HepG2 (cell line): ENCODE measurements around the gene TTYH1. TPM values are rescaled to one million over a fixed set of nuclear protein-coding genes. Genes with fewer than 3 reads are reported as not detected.
A peak's percentile ranks its signal among the peaks of the same experiment; 100 is the strongest.

Source experiments
- ARNT2 ChIP-seq: sonication (generic); formaldehyde crosslinking; IDR thresholded peaks from 2 replicates; pipeline ENCODE4 v1.8.0; 2022; ENCODE audit warnings: mild to moderate bottlenecking, low read depth, missing genetic modification reagents, moderate library complexity
- ELF1 ChIP-seq: sonication (generic); formaldehyde crosslinking; IDR thresholded peaks from 2 replicates; pipeline ENCODE4 v1.4.0; 2020; ENCODE audit warnings: missing genetic modification reagents
- FOXO1 ChIP-seq: sonication (generic); formaldehyde crosslinking; IDR thresholded peaks from 2 replicates; pipeline ENCODE4 v1.4.0; 2020; ENCODE audit warnings: missing genetic modification reagents
- MAF1 ChIP-seq: sonication (generic); formaldehyde crosslinking; IDR thresholded peaks from 2 replicates; pipeline ENCODE4 v1.5.0; 2020; ENCODE audit warnings: missing genetic modification reagents, borderline replicate concordance
- RFXAP ChIP-seq: sonication (generic); formaldehyde crosslinking; IDR thresholded peaks from 2 replicates; pipeline ENCODE4 v1.4.0; 2020; ENCODE audit warnings: missing genetic modification reagents, borderline replicate concordance
- SMYD3 ChIP-seq: sonication (generic); formaldehyde crosslinking; IDR thresholded peaks from 2 replicates; pipeline ENCODE4 v1.8.1; 2023; ENCODE audit warnings: mild to moderate bottlenecking, missing genetic modification reagents
- ZNF30 ChIP-seq: sonication (generic); formaldehyde crosslinking; IDR thresholded peaks from 2 replicates; pipeline ENCODE4 v1.5.0; 2020; ENCODE audit warnings: mild to moderate bottlenecking, missing genetic modification reagents
- ZNF484 ChIP-seq: sonication (generic); formaldehyde crosslinking; IDR thresholded peaks from 2 replicates; pipeline ENCODE4 v1.5.1; 2020; ENCODE audit warnings: mild to moderate bottlenecking, low read depth, missing genetic modification reagents, borderline replicate concordance
- ZNF550 ChIP-seq: sonication (generic); formaldehyde crosslinking; IDR thresholded peaks from 2 replicates; pipeline ENCODE4 v1.4.0; 2020; ENCODE audit warnings: mild to moderate bottlenecking, missing genetic modification reagents, borderline replicate concordance
- ZNF7 ChIP-seq: IDR thresholded peaks from 2 replicates; pipeline ENCODE4 v1.6.1; 2016; ENCODE audit warnings: missing biosample characterization, missing genetic modification reagents
- ZNF816 ChIP-seq: sonication (generic); formaldehyde crosslinking; IDR thresholded peaks from 2 replicates; pipeline ENCODE4 v1.8.0; 2022; ENCODE audit warnings: missing genetic modification reagents, mild to moderate bottlenecking, borderline replicate concordance
- polyA plus RNA-seq, 8 experiments: library from polyadenylated mRNA; depleted of rRNA in 3 of 8; stranded (reverse) in 7 of 8; unstranded in 1 of 8; fragments of >200 nt; fragmentation: Illumina TruSeq in 4 of 8; extraction: Trizol in 4 of 8; gene quantifications; 2 replicates each; pipeline versions ENCODE4 v1.2.1 to v1.2.3, GENCODE V29; 2011 to 2016; ENCODE audit warnings: low read depth in 4 of 8, missing spikeins in 1 of 8, mixed read lengths in 1 of 8; ENCODE audit not compliant: insufficient read depth in 1 of 8
- total RNA-seq, 5 experiments: library from RNA; depleted of rRNA; stranded (reverse); fragments of >200 nt; fragmentation: Illumina TruSeq; extraction: Trizol; gene quantifications; 2 replicates each; pipeline ENCODE4 v1.2.3, GENCODE V29; 2016; ENCODE audit warnings: low read depth in 1 of 5
- TF ChIP-seq, protein P1 (sequence below), 2 experiments: IDR thresholded peaks; 2 replicates each; pipeline ENCODE4 v1.6.1; 2011 to 2012; ENCODE audit warnings: low read length in 2 of 2, borderline replicate concordance in 1 of 2, low read depth in 1 of 2, mild to moderate bottlenecking in 1 of 2, moderate library complexity in 1 of 2
- TF ChIP-seq, protein P2 (sequence below): sonication (generic); formaldehyde crosslinking; conservative IDR thresholded peaks from 2 replicates; pipeline ENCODE4 v1.8.0; 2022; ENCODE audit warnings: mild to moderate bottlenecking, moderate library complexity, missing genetic modification reagents
- TF ChIP-seq, protein P3 (sequence below): sonication (generic); formaldehyde crosslinking; IDR thresholded peaks from 2 replicates; pipeline ENCODE4 v1.4.0; 2020; ENCODE audit warnings: missing genetic modification reagents
- TF ChIP-seq, protein P4 (sequence below): IDR thresholded peaks from 2 replicates; pipeline ENCODE4 v1.6.1; 2018; ENCODE audit warnings: missing genetic modification reagents, mild to moderate bottlenecking, missing compliant biosample characterization
- TF ChIP-seq, protein P5 (sequence below): sonication (generic); formaldehyde crosslinking; IDR thresholded peaks from 2 replicates; pipeline ENCODE4 v1.5.0; 2020; ENCODE audit warnings: missing genetic modification reagents, mild to moderate bottlenecking, borderline replicate concordance
- TF ChIP-seq, protein P6 (sequence below): sonication (generic); formaldehyde crosslinking; IDR thresholded peaks from 2 replicates; pipeline ENCODE4 v1.4.0; 2020; ENCODE audit warnings: mild to moderate bottlenecking, low read depth, missing genetic modification reagents

TTYH1 gene
- total and polyA plus RNA-seq, 2 of the 13 experiments (the other 11 are each of a cell fraction or from before 2014, with no cell fraction given) = 6.9 to 19.9 TPM

DNA sequence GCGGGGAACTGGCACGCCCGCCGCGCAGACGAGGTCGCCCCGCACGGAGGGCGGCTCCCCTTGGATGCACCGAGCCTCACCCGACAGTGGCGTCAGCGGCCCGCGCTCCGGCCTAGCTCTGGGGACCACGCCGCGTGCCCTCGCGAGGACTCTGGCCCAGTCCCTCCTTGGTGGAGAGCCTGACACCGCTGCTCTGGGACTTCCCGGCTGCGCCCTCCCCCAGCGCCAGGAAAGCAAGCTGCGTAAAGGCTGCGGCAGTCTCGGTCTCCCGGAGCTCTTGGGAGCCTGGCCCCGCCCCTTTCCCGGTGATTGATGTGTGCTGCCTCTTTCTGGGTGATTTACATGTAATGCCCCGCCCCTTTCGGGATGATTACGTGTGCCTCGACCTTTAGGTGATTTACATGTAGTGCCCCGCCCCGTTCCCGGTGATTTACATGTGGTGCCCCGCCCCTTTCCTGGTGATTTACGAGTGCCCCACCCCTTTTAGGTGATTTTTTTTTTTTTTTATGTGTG is 48.3 kb downstream of the TTYH1 start, which contains the start of gene LENG9 (continued):
- TF ChIP-seq, protein P1, sequence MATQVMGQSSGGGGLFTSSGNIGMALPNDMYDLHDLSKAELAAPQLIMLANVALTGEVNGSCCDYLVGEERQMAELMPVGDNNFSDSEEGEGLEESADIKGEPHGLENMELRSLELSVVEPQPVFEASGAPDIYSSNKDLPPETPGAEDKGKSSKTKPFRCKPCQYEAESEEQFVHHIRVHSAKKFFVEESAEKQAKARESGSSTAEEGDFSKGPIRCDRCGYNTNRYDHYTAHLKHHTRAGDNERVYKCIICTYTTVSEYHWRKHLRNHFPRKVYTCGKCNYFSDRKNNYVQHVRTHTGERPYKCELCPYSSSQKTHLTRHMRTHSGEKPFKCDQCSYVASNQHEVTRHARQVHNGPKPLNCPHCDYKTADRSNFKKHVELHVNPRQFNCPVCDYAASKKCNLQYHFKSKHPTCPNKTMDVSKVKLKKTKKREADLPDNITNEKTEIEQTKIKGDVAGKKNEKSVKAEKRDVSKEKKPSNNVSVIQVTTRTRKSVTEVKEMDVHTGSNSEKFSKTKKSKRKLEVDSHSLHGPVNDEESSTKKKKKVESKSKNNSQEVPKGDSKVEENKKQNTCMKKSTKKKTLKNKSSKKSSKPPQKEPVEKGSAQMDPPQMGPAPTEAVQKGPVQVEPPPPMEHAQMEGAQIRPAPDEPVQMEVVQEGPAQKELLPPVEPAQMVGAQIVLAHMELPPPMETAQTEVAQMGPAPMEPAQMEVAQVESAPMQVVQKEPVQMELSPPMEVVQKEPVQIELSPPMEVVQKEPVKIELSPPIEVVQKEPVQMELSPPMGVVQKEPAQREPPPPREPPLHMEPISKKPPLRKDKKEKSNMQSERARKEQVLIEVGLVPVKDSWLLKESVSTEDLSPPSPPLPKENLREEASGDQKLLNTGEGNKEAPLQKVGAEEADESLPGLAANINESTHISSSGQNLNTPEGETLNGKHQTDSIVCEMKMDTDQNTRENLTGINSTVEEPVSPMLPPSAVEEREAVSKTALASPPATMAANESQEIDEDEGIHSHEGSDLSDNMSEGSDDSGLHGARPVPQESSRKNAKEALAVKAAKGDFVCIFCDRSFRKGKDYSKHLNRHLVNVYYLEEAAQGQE (IDR thresholded peaks at IDR 0.05; ENCODE audit: borderline replicate concordance in 1 of 2, low read depth in 1 of 2, low read length in 2 of 2) = no peak
- TF ChIP-seq ZNF550 (no peak), SMYD3 (no peak), ZNF484 (no peak), ZNF30 (CRISPR knock-in tag) (no peak), ARNT2 (CRISPR knock-in tag) (no peak), ELF1 (CRISPR knock-in tag) (peak; percentile 23; the same call in 1 of the 2 replicates), ZNF816 (CRISPR knock-in tag) (no peak), ZNF7 (CRISPR knock-in tag) (no peak), FOXO1 (CRISPR knock-in tag) (peak; percentile 59; the same call in 1 of the 2 replicates), RFXAP (no peak), MAF1 (no peak)
- TF ChIP-seq, protein P2, sequence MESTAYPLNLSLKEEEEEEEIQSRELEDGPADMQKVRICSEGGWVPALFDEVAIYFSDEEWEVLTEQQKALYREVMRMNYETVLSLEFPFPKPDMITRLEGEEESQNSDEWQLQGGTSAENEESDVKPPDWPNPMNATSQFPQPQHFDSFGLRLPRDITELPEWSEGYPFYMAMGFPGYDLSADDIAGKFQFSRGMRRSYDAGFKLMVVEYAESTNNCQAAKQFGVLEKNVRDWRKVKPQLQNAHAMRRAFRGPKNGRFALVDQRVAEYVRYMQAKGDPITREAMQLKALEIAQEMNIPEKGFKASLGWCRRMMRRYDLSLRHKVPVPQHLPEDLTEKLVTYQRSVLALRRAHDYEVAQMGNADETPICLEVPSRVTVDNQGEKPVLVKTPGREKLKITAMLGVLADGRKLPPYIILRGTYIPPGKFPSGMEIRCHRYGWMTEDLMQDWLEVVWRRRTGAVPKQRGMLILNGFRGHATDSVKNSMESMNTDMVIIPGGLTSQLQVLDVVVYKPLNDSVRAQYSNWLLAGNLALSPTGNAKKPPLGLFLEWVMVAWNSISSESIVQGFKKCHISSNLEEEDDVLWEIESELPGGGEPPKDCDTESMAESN (CRISPR knock-in tag) = no peak
- TF ChIP-seq, protein P3, sequence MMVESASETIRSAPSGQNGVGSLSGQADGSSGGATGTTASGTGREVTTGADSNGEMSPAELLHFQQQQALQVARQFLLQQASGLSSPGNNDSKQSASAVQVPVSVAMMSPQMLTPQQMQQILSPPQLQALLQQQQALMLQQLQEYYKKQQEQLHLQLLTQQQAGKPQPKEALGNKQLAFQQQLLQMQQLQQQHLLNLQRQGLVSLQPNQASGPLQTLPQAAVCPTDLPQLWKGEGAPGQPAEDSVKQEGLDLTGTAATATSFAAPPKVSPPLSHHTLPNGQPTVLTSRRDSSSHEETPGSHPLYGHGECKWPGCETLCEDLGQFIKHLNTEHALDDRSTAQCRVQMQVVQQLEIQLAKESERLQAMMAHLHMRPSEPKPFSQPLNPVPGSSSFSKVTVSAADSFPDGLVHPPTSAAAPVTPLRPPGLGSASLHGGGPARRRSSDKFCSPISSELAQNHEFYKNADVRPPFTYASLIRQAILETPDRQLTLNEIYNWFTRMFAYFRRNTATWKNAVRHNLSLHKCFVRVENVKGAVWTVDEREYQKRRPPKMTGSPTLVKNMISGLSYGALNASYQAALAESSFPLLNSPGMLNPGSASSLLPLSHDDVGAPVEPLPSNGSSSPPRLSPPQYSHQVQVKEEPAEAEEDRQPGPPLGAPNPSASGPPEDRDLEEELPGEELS (CRISPR knock-in tag) = no peak; the same call in 1 of the 2 replicates
- TF ChIP-seq, protein P4, sequence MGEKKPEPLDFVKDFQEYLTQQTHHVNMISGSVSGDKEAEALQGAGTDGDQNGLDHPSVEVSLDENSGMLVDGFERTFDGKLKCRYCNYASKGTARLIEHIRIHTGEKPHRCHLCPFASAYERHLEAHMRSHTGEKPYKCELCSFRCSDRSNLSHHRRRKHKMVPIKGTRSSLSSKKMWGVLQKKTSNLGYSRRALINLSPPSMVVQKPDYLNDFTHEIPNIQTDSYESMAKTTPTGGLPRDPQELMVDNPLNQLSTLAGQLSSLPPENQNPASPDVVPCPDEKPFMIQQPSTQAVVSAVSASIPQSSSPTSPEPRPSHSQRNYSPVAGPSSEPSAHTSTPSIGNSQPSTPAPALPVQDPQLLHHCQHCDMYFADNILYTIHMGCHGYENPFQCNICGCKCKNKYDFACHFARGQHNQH = no peak
- TF ChIP-seq, protein P5, sequence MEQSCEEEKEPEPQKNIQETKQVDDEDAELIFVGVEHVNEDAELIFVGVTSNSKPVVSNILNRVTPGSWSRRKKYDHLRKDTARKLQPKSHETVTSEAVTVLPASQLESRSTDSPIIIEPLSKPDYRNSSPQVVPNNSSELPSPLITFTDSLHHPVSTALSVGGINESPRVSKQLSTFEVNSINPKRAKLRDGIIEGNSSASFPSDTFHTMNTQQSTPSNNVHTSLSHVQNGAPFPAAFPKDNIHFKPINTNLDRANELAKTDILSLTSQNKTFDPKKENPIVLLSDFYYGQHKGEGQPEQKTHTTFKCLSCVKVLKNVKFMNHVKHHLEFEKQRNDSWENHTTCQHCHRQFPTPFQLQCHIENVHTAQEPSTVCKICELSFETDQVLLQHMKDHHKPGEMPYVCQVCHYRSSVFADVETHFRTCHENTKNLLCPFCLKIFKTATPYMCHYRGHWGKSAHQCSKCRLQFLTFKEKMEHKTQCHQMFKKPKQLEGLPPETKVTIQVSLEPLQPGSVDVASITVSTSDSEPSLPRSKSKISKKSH = peak; percentile 81; the same call in 1 of the 2 replicates
- TF ChIP-seq, protein P6, sequence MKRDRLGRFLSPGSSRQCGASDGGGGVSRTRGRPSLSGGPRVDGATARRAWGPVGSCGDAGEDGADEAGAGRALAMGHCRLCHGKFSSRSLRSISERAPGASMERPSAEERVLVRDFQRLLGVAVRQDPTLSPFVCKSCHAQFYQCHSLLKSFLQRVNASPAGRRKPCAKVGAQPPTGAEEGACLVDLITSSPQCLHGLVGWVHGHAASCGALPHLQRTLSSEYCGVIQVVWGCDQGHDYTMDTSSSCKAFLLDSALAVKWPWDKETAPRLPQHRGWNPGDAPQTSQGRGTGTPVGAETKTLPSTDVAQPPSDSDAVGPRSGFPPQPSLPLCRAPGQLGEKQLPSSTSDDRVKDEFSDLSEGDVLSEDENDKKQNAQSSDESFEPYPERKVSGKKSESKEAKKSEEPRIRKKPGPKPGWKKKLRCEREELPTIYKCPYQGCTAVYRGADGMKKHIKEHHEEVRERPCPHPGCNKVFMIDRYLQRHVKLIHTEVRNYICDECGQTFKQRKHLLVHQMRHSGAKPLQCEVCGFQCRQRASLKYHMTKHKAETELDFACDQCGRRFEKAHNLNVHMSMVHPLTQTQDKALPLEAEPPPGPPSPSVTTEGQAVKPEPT (CRISPR knock-in tag) = no peak
